Liver (tissue), 9 donors: ENCODE data around the gene FIGLA. TPM values are rescaled to one million over a fixed set of nuclear protein-coding genes. Genes with fewer than 3 reads are reported as not detected.

Experiments
- DNase-seq: peaks from one replicate; pipeline ENCODE4 v3.0.0-alpha.2; 2017; ENCODE audit warnings: low spot score
- H3K27ac ChIP-seq, 2 donors: one replicate each; pipeline ENCODE4 v1.7.0; 2013; ENCODE audit warnings: inconsistent platforms in 2 of 2, low read length in 2 of 2, control low read depth in 1 of 2, low read depth in 1 of 2, mild to moderate bottlenecking in 1 of 2
- H3K27me3 ChIP-seq, 4 donors: one replicate each; pipeline versions ENCODE4 v1.6.1 to v1.7.0; 2013; ENCODE audit warnings: low read length in 3 of 4, inconsistent platforms in 1 of 4, mild to moderate bottlenecking in 1 of 4, moderate library complexity in 1 of 4; ENCODE audit not compliant: control insufficient read depth in 4 of 4, insufficient read depth in 4 of 4
- H3K36me3 ChIP-seq, 4 donors: one replicate each; pipeline versions ENCODE4 v1.6.1 to v1.7.0; 2013; ENCODE audit warnings: low read length in 3 of 4, mild to moderate bottlenecking in 3 of 4, low read depth in 1 of 4, moderate library complexity in 1 of 4; ENCODE audit not compliant: control insufficient read depth in 4 of 4, insufficient read depth in 3 of 4
- H3K4me1 ChIP-seq, 4 donors: one replicate each; pipeline versions ENCODE4 v1.6.1 to v1.7.0; 2013; ENCODE audit warnings: low read length in 3 of 4, mild to moderate bottlenecking in 3 of 4, moderate library complexity in 1 of 4; ENCODE audit not compliant: control insufficient read depth in 4 of 4, insufficient read depth in 4 of 4
- H3K4me3 ChIP-seq, 3 donors: one replicate each; pipeline versions ENCODE4 v1.6.1 to v1.7.0; 2013; ENCODE audit warnings: low read length in 3 of 3, control low read depth in 1 of 3, low read depth in 1 of 3, mild to moderate bottlenecking in 1 of 3
- H3K9ac ChIP-seq, 2 donors: one replicate each; pipeline ENCODE4 v1.7.0; 2013; ENCODE audit warnings: low read length in 2 of 2, mild to moderate bottlenecking in 2 of 2, moderate library complexity in 2 of 2, control low read depth in 1 of 2, low read depth in 1 of 2
- H3K9me3 ChIP-seq, 4 donors: one replicate each; pipeline versions ENCODE4 v1.6.1 to v1.7.0; 2013; ENCODE audit warnings: low read length in 3 of 4; ENCODE audit not compliant: control insufficient read depth in 4 of 4
- CTCF ChIP-seq: fragments of 150-350 bp; IDR thresholded peaks from 2 replicates; pipeline ENCODE4 v1.5.1; 2017; ENCODE audit warnings: improper control_type of control experiment, low read depth, low read length; ENCODE audit not compliant: missing input control
- HNF4A ChIP-seq, 2 donors: conservative IDR thresholded peaks; 2 replicates each; pipeline ENCODE4 v1.6.1; 2016; ENCODE audit warnings: antibody characterized with exemption in 2 of 2, mild to moderate bottlenecking in 2 of 2
- HNF4G ChIP-seq: IDR thresholded peaks from 2 replicates; pipeline ENCODE4 v1.6.1; 2016; ENCODE audit warnings: antibody characterized with exemption
- RAD21 ChIP-seq, 2 donors: IDR thresholded peaks; 2 replicates each; pipeline ENCODE4 v1.6.1; 2016; ENCODE audit warnings: antibody characterized with exemption in 2 of 2, mild to moderate bottlenecking in 2 of 2
- REST ChIP-seq: IDR thresholded peaks from 2 replicates; pipeline ENCODE4 v1.6.1; 2016; ENCODE audit warnings: antibody characterized with exemption, mild to moderate bottlenecking
- SP1 ChIP-seq: IDR thresholded peaks from 2 replicates; pipeline ENCODE4 v1.6.1; 2018; ENCODE audit warnings: antibody characterized with exemption, mild to moderate bottlenecking
- TAF1 ChIP-seq: conservative IDR thresholded peaks from 2 replicates; pipeline ENCODE4 v1.6.1; 2016; ENCODE audit warnings: antibody characterized with exemption, mild to moderate bottlenecking
- WGBS: extraction: QIAGEN DNeasy Blood & Tissue Kit; methylation state at CpG from one replicate; pipeline ENCODE4 v1.1.7; 2013; 5-methylcytosine and 5-hydroxymethylcytosine counted together
- polyA plus RNA-seq, 2 donors: library from polyadenylated mRNA; stranded (reverse) in 1 of 2; unstranded in 1 of 2; fragments of 200-250 nt in 1 of 2; fragments of >200 nt in 1 of 2; fragmentation: Nextera tagmentation in 1 of 2; extraction: Ambion mirVana in 1 of 2; gene quantifications; one replicate each; pipeline versions ENCODE4 v1.2.1 to v1.2.3, GENCODE V29; 2013 to 2015
- total RNA-seq, 2 donors: library from RNA; depleted of rRNA; stranded (reverse); fragments of >200 nt; gene quantifications; one replicate each; pipeline ENCODE4 v1.2.3, GENCODE V29; 2014
- donor health status: healthy.
- donor health status: healthy.
- donor health status: healthy.
- donor health status: healthy.
- donor health status: healthy.

Gene FIGLA
- total and polyA plus RNA-seq, 4 donors = not detected

- Histone ChIP-seq H3K27me3 (peaks cover 0 to 25% (median 12%) of the 10 kb centered on the region in 4 donors), H3K27ac (no peak overlapping the region), H3K36me3 (no peaks in the 10 kb centered on the region), H3K9me3 (no peaks in the 10 kb centered on the region), H3K4me3 (peak overlapping the region in 1 of 3 donors; percentile 41), H3K9ac (no peak overlapping the region), H3K4me1 (peaks cover 7 to 12% (median 9%) of the 10 kb centered on the region in 4 donors)
- DNase-seq = peak; percentile 61
- no peak for TF ChIP-seq HNF4A (conservative IDR thresholded peaks at IDR 0.05)
- peak; percentile 44 for TF ChIP-seq CTCF
- TF ChIP-seq TAF1 = no peak
- peak; percentile 77 to 84 for TF ChIP-seq RAD21 (IDR thresholded peaks at IDR 0.05)
- TF ChIP-seq HNF4G = no peak
- WGBS = 7% methylated on average over 33 of the region's 33 CpGs
These were observed 923 bp downstream of the FIGLA start for GRCh38 chr2:70789304-70790135.

GRCh38 chr2:70785137-70785911 is 5.1 kb downstream of the FIGLA start:
- Histone ChIP-seq H3K9ac (no peak overlapping the region), H3K4me3 (no peak overlapping the region), H3K4me1 (peaks cover 3 to 11% (median 9%) of the 10 kb centered on the region in 4 donors), H3K36me3 (no peaks in the 10 kb centered on the region), H3K27ac (no peak overlapping the region), H3K9me3 (no peaks in the 10 kb centered on the region), H3K27me3 (peaks cover 0 to 18% (median 5%) of the 10 kb centered on the region in 4 donors)
- WGBS = 22% methylated on average over 7 of the region's 7 CpGs
- peak; percentile 50 for DNase-seq
- TF ChIP-seq REST (no peak), RAD21 (IDR thresholded peaks at IDR 0.05) (peak; percentile 41 to 47)

DNA sequence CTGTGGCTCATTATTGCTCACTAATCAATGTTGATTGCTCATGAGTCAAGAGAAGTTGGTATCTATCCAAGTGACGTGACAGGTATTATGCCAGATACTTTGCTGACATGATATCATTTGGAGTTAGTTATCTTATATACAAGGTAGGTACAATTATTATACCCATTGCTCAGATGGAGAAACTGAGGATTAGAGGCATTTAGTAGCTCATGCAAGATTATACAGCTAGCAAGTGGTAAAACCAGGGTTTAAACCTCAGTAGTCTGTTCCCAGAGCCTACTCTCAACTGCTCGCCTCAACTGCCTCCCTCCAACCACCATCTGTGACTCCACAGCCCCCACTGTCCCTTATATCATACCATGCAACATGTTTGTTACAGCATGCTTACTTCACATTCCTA is 6.1 kb downstream of the FIGLA start:
- H3K36me3 ChIP-seq = no peaks in the 10 kb centered on the region
- 88% methylated on average over 2 of the region's 2 CpGs for WGBS
- no peak for TF ChIP-seq SP1
- TF ChIP-seq HNF4G = no peak
- no peak for TF ChIP-seq CTCF
- no peak for DNase-seq
- H3K4me3 ChIP-seq = no peak overlapping the region
- no peaks in the 10 kb centered on the region for H3K9me3 ChIP-seq
- no peak overlapping the region for H3K27ac ChIP-seq
- peaks cover 0 to 14% (median 2%) of the 10 kb centered on the region in 4 donors for H3K27me3 ChIP-seq
- H3K9ac ChIP-seq = no peak overlapping the region
- H3K4me1 ChIP-seq = peaks cover 0 to under 1% (median 0%) of the 10 kb centered on the region in 4 donors
